ENCODE measurements around the gene LRRC59.

DNA sequence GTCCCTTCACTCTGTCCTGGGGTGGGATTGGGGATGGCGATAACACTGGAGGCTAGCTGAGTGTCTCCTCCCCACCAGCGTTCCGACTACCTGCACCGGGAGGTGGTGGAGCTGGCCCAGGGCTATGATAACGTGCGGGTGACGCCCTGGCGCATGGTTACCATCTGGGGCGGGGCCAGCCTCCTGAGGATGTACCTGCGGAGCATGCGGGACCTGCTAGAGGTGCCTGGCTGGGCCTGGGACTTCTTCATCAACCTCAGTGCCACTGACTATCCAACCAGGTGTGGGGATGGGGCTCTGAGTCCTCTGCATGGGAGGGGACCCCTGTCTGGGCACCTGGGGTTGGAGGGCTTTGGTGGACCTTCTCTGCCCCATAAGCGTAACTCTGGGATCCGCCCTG lies 42.5 kb downstream of the LRRC59 start:
- TF ChIP-seq, protein P1, sequence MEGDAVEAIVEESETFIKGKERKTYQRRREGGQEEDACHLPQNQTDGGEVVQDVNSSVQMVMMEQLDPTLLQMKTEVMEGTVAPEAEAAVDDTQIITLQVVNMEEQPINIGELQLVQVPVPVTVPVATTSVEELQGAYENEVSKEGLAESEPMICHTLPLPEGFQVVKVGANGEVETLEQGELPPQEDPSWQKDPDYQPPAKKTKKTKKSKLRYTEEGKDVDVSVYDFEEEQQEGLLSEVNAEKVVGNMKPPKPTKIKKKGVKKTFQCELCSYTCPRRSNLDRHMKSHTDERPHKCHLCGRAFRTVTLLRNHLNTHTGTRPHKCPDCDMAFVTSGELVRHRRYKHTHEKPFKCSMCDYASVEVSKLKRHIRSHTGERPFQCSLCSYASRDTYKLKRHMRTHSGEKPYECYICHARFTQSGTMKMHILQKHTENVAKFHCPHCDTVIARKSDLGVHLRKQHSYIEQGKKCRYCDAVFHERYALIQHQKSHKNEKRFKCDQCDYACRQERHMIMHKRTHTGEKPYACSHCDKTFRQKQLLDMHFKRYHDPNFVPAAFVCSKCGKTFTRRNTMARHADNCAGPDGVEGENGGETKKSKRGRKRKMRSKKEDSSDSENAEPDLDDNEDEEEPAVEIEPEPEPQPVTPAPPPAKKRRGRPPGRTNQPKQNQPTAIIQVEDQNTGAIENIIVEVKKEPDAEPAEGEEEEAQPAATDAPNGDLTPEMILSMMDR (IDR thresholded peaks at IDR 0.05): no peak
- no peak for TF ChIP-seq EP300 (IDR thresholded peaks at IDR 0.05)
